OCI-LY7 (cell line): ENCODE measurements around the gene CFAP74. TPM values are rescaled to one million over a fixed set of nuclear protein-coding genes. Genes with fewer than 3 reads are reported as not detected.

ENCODE experiments used
- BruUV-seq: library from RNA; stranded (reverse); fragments of 400-500 nt; replicated peaks from 2 replicates; lab custom pipeline; 2021; lab: Mats Ljungman, UMichigan
- CTCF ChIA-PET: fragments of 300-600 bp; sonication (Branson Sonifier 250); formaldehyde crosslinking; loops from one replicate; lab custom pipeline; 2022; ENCODE audit warnings: antibody characterized with exemption; ENCODE audit not compliant: unreplicated experiment; lab: Charles Lee
- POLR2A ChIA-PET: fragments of 300-600 bp; sonication (Branson Sonifier 250); formaldehyde crosslinking; loops from one replicate; lab custom pipeline; 2022; ENCODE audit warnings: antibody characterized with exemption; lab: Charles Lee
- DNase-seq: peaks from one replicate; pipeline ENCODE4 v3.0.0-alpha.2; 2015; ENCODE audit warnings: low spot score
- H2AFZ ChIP-seq: fragments of 200-600 bp; sonication (generic), shearing (Covaris generic); 2 replicates; pipeline ENCODE4 v1.6.1; 2014; ENCODE audit warnings: mild to moderate bottlenecking, antibody characterized with exemption, low read length, moderate library complexity
- H3K27ac ChIP-seq: fragments of 200-600 bp; sonication (generic); 2 replicates; pipeline ENCODE4 v1.5.1; 2014; ENCODE audit warnings: mixed run types, low read depth, mild to moderate bottlenecking, moderate library complexity, low read length, inconsistent platforms; ENCODE audit not compliant: poor library complexity, severe bottlenecking
- H3K36me3 ChIP-seq: fragments of 200-600 bp; sonication (generic); 2 replicates; pipeline ENCODE4 v1.6.1; 2014; ENCODE audit warnings: mild to moderate bottlenecking, antibody characterized with exemption, low read length, moderate library complexity, mixed read lengths; ENCODE audit not compliant: insufficient read depth
- H3K4me1 ChIP-seq: fragments of 200-600 bp; sonication (generic); 2 replicates; pipeline ENCODE4 v1.5.1; 2014; ENCODE audit warnings: mild to moderate bottlenecking, low read length; ENCODE audit not compliant: insufficient read depth, poor library complexity, severe bottlenecking
- H3K4me2 ChIP-seq: fragments of 200-600 bp; sonication (generic); 2 replicates; pipeline ENCODE4 v1.6.1; 2014; ENCODE audit warnings: mild to moderate bottlenecking, low read length
- H3K4me3 ChIP-seq: fragments of 200-600 bp; sonication (generic); 2 replicates; pipeline ENCODE4 v1.5.1; 2014; ENCODE audit warnings: mild to moderate bottlenecking, low read depth, low read length; ENCODE audit not compliant: poor library complexity, severe bottlenecking
- H3K79me2 ChIP-seq: fragments of 200-600 bp; sonication (generic); 2 replicates; pipeline ENCODE4 v1.6.1; 2016; ENCODE audit warnings: low read depth, mild to moderate bottlenecking, low read length, moderate library complexity, mixed read lengths; ENCODE audit not compliant: insufficient read depth
- H3K9me2 ChIP-seq: fragments of 200-600 bp; sonication (generic); 2 replicates; pipeline ENCODE4 v1.6.1; 2016; ENCODE audit warnings: mild to moderate bottlenecking, low read length, mixed read lengths; ENCODE audit not compliant: insufficient read depth
- H3K9me3 ChIP-seq: fragments of 200-600 bp; sonication (generic); 2 replicates; pipeline ENCODE4 v1.6.1; 2014; ENCODE audit warnings: mild to moderate bottlenecking, mixed run types, low read length, mixed read lengths
- H4K20me1 ChIP-seq: fragments of 200-600 bp; sonication (generic); 2 replicates; pipeline ENCODE4 v1.6.1; 2014; ENCODE audit warnings: mild to moderate bottlenecking, antibody characterized with exemption, low read length, moderate library complexity, mixed read lengths; ENCODE audit not compliant: insufficient read depth
- CTCF ChIP-seq: fragments of 200-600 bp; sonication (generic); conservative IDR thresholded peaks from 2 replicates; pipeline ENCODE4 v1.5.1; 2014; ENCODE audit warnings: mild to moderate bottlenecking, antibody characterized with exemption, low read length, moderate library complexity, mixed read lengths
- EZH2phosphoT487 ChIP-seq: fragments of 200-600 bp; sonication (generic); IDR thresholded peaks from 2 replicates; pipeline ENCODE4 v1.6.1; 2018; ENCODE audit warnings: low read depth, borderline replicate concordance, mild to moderate bottlenecking, mixed run types, antibody characterized with exemption, low read length, moderate library complexity, mixed read lengths
- intact Hi-C: fragments of 100-400 bp; cut with micrococcal nuclease; formaldehyde crosslinking; loops from one replicate; pipeline ENCODE4 v1.10.0; 2022; ENCODE audit not compliant: unreplicated experiment
- total RNA-seq, 2 experiments: library from RNA; depleted of rRNA in 1 of 2; stranded (reverse); fragments of >200 nt in 1 of 2; shearing (Covaris generic) in 1 of 2; gene quantifications; 2 replicates each; pipeline ENCODE4 v1.2.3, GENCODE V29; 2014 to 2022

CFAP74 gene
- total RNA-seq, 2 experiments from 2014 or later = not detected

DNA sequence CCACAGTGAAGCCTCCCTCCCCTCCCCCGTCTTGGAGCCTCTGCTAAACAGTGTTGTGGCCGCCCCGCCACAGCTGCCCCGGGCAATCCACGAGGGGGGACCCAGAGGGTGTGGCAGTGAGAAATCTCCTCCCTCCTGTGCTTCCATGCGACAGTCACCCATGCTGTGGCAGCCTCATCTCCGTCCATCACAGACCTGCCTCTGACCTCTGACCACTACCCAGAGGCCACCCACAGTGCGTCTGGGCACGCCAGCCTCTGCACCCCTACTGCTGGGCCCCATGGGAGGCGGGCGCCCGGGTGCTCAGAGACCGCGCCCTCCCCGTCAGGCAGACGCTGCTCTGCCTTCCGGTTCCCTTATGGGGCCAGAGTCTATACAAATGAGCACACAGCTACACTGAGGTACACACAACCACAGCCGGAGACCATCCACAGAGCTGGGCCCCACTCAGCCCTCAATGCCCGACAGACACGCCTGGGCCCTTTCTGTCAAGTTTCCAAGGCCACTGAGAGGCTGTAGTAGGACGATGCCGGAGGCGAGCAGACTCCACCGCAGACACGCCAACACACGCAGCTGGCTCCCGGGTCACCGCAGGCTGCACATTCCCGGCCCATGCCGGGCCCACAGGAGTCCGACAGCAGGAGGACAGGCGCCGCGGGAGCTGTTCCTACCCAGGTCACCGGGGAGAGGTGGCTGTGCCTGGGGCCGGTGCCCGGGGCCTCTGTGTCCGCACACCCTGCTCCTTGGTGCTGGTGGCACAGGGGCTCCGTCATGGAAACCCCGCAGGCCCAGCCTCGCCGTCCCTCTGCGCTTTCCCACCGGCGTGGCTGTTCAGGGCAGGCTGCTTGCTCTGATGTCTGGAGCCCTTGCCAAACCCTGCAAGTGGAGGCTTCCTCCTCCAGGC is 60.6 kb downstream of the CFAP74 start:
- Histone ChIP-seq H4K20me1 (no peaks in the 10 kb centered on the region), H3K9me2 (no peaks in the 10 kb centered on the region), H3K79me2 (no peaks in the 10 kb centered on the region), H3K36me3 (no peaks in the 10 kb centered on the region), H2AFZ (peak overlapping the region; percentile 9; the same call in 1 of the 2 replicates), H3K4me2 (peak overlapping the region; percentile 7; the same call in 1 of the 2 replicates), H3K4me3 (no peak overlapping the region), H3K27ac (no peak overlapping the region), H3K9me3 (no peaks in the 10 kb centered on the region), H3K4me1 (peaks cover 13% of the 10 kb centered on the region)
- TF ChIP-seq CTCF (no peak), EZH2phosphoT487 (no peak)
- intact Hi-C loops = loop anchor here (5.0 kb wide), 1 partner anchor 104 kb away; no protein-coding TSS in a partner anchor
- ChIA-PET POLR2A (no interaction called here), CTCF (no interaction called here)
- no TSS peak for BruUV-seq
- peak; percentile 32 for DNase-seq

DNA sequence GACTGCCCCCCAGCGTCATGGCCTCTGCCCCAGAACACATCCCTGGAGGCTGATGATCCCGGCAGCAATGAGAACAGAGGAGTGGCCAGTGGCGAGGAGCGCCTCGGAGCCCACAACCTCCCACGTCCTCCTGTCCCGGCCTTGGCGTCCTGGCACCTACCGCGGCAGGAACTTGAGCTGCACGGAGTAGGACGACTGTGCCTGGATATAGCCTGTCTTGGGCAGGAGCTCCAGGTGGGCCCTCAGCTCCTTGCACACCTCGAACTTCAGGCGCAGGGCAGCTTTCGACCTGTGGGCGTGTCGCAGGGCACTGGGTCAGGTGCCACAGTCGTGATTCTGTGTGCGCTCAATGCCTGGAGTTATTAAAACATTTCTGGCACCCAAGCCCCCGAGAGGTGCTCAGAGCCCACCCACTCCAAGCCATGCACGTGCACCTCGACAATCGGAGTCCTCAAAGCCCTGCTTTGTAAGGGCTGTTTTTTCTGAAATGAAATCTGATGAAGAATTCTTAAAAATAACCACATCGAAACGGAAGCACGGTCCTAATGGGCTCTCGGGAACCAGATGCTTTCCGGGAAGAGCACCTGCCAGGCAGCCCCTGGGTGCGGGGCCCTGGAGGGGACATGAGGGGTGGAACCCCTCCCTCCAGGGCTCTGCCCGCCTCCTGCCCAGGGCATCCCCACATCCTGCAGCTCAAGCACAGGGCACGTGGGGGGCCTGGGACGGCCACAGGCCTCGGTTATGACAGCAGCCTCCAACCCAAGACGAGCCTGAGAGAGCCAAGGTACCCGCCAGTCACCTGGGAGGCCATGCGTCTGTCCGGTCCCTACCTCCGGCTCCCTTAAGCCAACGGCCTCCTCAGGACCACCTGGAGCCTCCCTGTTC is 61.5 kb downstream of the CFAP74 start:
- H3K9me3 ChIP-seq = no peaks in the 10 kb centered on the region
- no peak overlapping the region for H3K4me3 ChIP-seq
- ChIA-PET POLR2A (interaction anchor here (1.6 kb wide), 1 partner anchor 15 kb away, joined by 3 read pairs; no protein-coding TSS in a partner anchor), CTCF (interaction anchor here (0.8 kb wide), 1 partner anchor 102 kb away, joined by 3 read pairs; no protein-coding TSS in a partner anchor)
- TF ChIP-seq CTCF (no peak), EZH2phosphoT487 (no peak)
- H3K36me3 ChIP-seq = no peaks in the 10 kb centered on the region
- no peak overlapping the region for H3K27ac ChIP-seq
- H3K79me2 ChIP-seq = no peaks in the 10 kb centered on the region
- DNase-seq = no peak
- H4K20me1 ChIP-seq = no peaks in the 10 kb centered on the region
- peak overlapping the region; percentile 9; the same call in 1 of the 2 replicates for H2AFZ ChIP-seq
- intact Hi-C loops = loop anchor here (5.0 kb wide), 1 partner anchor 105 kb away; no protein-coding TSS in a partner anchor
- H3K9me2 ChIP-seq = no peaks in the 10 kb centered on the region
- BruUV-seq = no TSS peak
- H3K4me2 ChIP-seq = peak overlapping the region; percentile 7; the same call in 1 of the 2 replicates
- H3K4me1 ChIP-seq = peaks cover 13% of the 10 kb centered on the region
